Cardiac fibroblast (primary cell): Measurements from ENCODE around the gene TSSK2.
"Not testable (repeated sequence)": the region's sequence is repeated elsewhere in the genome, so short reads cannot be mapped to it uniquely, and the experiment has no call there.

ENCODE experiments used
- DNase-seq, 2 donors: peaks; one replicate each; pipeline versions ENCODE4 v3.0.0 to v3.0.0-alpha.2; 2010; ENCODE audit warnings: low read depth in 2 of 2
- H3K4me3 ChIP-seq, 2 donors: replicated peaks in 1 of 2; 1 replicate in 1 of 2; 2 replicates in 1 of 2; pipeline ENCODE4 v1.5.1; 2011; ENCODE audit warnings: low read depth in 2 of 2, low read length in 2 of 2, mild to moderate bottlenecking in 2 of 2, moderate library complexity in 1 of 2
- CTCF ChIP-seq: IDR thresholded peaks from one replicate; pipeline ENCODE4 v1.5.1; 2011; ENCODE audit warnings: low read depth, mild to moderate bottlenecking, low read length, inconsistent platforms

TSSK2 gene

GRCh38 chr22:19130959-19131684 lies at the start of gene TSSK2:
Gene TSSK2 (plus strand): TSS chr22:19131308. CDS start chr22:19131400, 92 bp downstream.
- no peak for DNase-seq
- TF ChIP-seq CTCF = no peak
- H3K4me3 ChIP-seq = no peak within 1 kb of the TSS

GRCh38 chr22:19081351-19081750 lies 49.8 kb upstream of the TSSK2 start:
- DNase-seq = peak in 1 of 2 donors; percentile 33
- no peak overlapping the region for H3K4me3 ChIP-seq
- no peak for TF ChIP-seq CTCF

- TF ChIP-seq CTCF = no peak
- no peak overlapping the region for H3K4me3 ChIP-seq
- no peak for DNase-seq
Measured at GRCh38 chr22:19082101-19082500, 49.0 kb upstream of the TSSK2 start.

- no peak for TF ChIP-seq CTCF
- no peak for DNase-seq
- no peak overlapping the region for H3K4me3 ChIP-seq
Measured at GRCh38 chr22:19082793-19083192, 48.3 kb upstream of the TSSK2 start.

- not testable (repeated sequence) for H3K4me3 ChIP-seq, DNase-seq
Measured at GRCh38 chr22:19084126-19084525, 47.0 kb upstream of the TSSK2 start.

GRCh38 chr22:19084586-19084985 lies 46.5 kb upstream of the TSSK2 start:
- not testable (repeated sequence) for H3K4me3 ChIP-seq, DNase-seq

- no peak overlapping the region for H3K4me3 ChIP-seq
- TF ChIP-seq CTCF = peak; percentile 50
- peak; percentile 51 to 54 for DNase-seq
Measured at GRCh38 chr22:19085233-19085718, 45.8 kb upstream of the TSSK2 start.

GRCh38 chr22:19086417-19086816 lies 44.7 kb upstream of the TSSK2 start:
- DNase-seq = no peak
- no peak for TF ChIP-seq CTCF
- H3K4me3 ChIP-seq = no peak overlapping the region
